Stomach (tissue), 9 donors: Measurements from ENCODE around the gene NTN1. TPM values are rescaled to one million over a fixed set of nuclear protein-coding genes. Genes with fewer than 3 reads are reported as not detected.

Source experiments
- DNase-seq, 2 donors: peaks; one replicate each; pipeline versions ENCODE4 v3.0.0 to v3.0.0-alpha.2; 2013 to 2019
- H3K27ac ChIP-seq, 5 donors: fragments of 200-600 bp in 4 of 5; sonication (generic) in 4 of 5; one replicate each; pipeline ENCODE4 v1.5.1; 2013 to 2019; ENCODE audit warnings: mild to moderate bottlenecking in 1 of 5, moderate library complexity in 1 of 5
- H3K27me3 ChIP-seq, 3 donors: fragments of 200-600 bp; sonication (generic); one replicate each; pipeline ENCODE4 v1.5.1; 2017 to 2019; ENCODE audit warnings: mixed run types in 1 of 3
- H3K36me3 ChIP-seq, 4 donors: fragments of 200-600 bp; sonication (generic); 1 replicate in 3 of 4; 2 replicates in 1 of 4; pipeline ENCODE4 v1.5.1; 2016 to 2019
- H3K4me1 ChIP-seq, 4 donors: fragments of 200-600 bp; sonication (generic); one replicate each; pipeline ENCODE4 v1.5.1; 2016 to 2019
- H3K4me3 ChIP-seq, 4 donors: fragments of 200-600 bp; sonication (generic) in 3 of 4; one replicate each; pipeline ENCODE4 v1.5.1; 2016 to 2019; ENCODE audit warnings: mild to moderate bottlenecking in 1 of 4
- H3K9me3 ChIP-seq, 4 donors: fragments of 200-600 bp; sonication (generic); one replicate each; pipeline ENCODE4 v1.5.1; 2016 to 2019
- EP300 ChIP-seq: sonication (generic); formaldehyde crosslinking; IDR thresholded peaks from one replicate; pipeline ENCODE4 v1.6.1; 2017; ENCODE audit warnings: antibody characterized with exemption
- POLR2A ChIP-seq, 4 donors: fragments of 450-650 bp; IDR thresholded peaks; one replicate each; pipeline ENCODE4 v1.6.1; 2016; ENCODE audit warnings: antibody characterized with exemption in 4 of 4, control low read depth in 2 of 4, mild to moderate bottlenecking in 1 of 4, moderate library complexity in 1 of 4
- POLR2AphosphoS5 ChIP-seq, 3 donors: sonication (generic); formaldehyde crosslinking; IDR thresholded peaks; one replicate each; pipeline ENCODE4 v1.6.1; 2016; ENCODE audit warnings: antibody characterized with exemption in 3 of 3
- WGBS, 5 donors: extraction: QIAGEN DNeasy Blood & Tissue Kit in 3 of 5; methylation state at CpG; one replicate each; pipeline versions ENCODE4 v1.1.5 to v1.1.7; 2013 to 2018; 5-methylcytosine and 5-hydroxymethylcytosine counted together
- intact Hi-C: fragments of 100-400 bp; cut with DNase I; formaldehyde crosslinking; loops from one replicate; pipeline ENCODE4 v1.15.1; 2023; ENCODE audit warnings: low total_unique reads
- polyA plus RNA-seq, 3 donors: library from polyadenylated mRNA; stranded (reverse); fragments of 200-250 nt; gene quantifications; one replicate each; pipeline ENCODE4 v1.2.3, GENCODE V29; 2013
- total RNA-seq, 5 donors: library from RNA; depleted of rRNA; stranded (reverse); fragments of >200 nt; gene quantifications; one replicate each; pipeline versions ENCODE4 v1.1.0 to v1.2.3, GENCODE V29; 2014 to 2016
- TF ChIP-seq, protein P1 (sequence below), 7 experiments: fragments of 450-650 bp in 4 of 7; fragments of 200-600 bp in 3 of 7; sonication (generic) in 3 of 7; IDR thresholded peaks; one replicate each; pipeline ENCODE4 v1.5.1; 2016 to 2019; ENCODE audit warnings: antibody characterized with exemption in 7 of 7, control low read depth in 2 of 7, mild to moderate bottlenecking in 1 of 7
- donor health status: healthy with polysubstance abuse.
- donor health status: Bipolar disorder and iron deficiency.
- donor health status: healthy.

NTN1 gene
- total and polyA plus RNA-seq, 8 donors: 2.9 to 56.2 (median 9.0) TPM

DNA sequence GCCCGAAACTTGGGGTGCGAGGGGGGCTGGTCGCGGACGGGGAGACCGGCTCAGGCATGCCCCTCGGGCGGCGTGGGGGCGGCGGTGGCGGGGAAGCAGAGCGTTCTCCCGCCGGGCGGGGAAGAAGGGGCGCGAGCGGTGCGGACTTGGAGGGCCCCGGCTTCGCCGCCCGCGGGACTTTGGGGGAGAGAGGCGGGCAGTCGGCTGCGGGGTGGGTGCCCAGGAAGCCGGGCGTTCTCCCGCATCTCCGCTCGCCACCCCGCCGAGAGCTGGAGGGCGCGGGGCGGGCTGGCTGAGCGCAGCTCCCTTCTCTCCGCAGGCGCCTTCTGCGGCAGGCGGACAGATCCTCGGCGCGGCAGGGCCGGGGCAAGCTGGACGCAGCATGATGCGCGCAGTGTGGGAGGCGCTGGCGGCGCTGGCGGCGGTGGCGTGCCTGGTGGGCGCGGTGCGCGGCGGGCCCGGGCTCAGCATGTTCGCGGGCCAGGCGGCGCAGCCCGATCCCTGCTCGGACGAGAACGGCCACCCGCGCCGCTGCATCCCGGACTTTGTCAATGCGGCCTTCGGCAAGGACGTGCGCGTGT, 772 bp downstream of the NTN1 start:
- no peaks in the 10 kb centered on the region for H3K9me3 ChIP-seq
- H3K4me1 ChIP-seq: peaks cover 23 to 42% (median 35%) of the 10 kb centered on the region in 4 donors
- H3K27ac ChIP-seq: peak overlapping the region; percentile 64 to 91 (median 78)
- no peaks in the 10 kb centered on the region for H3K36me3 ChIP-seq
- H3K27me3 ChIP-seq: peaks cover 0 to 62% (median 41%) of the 10 kb centered on the region in 3 donors
- peak in 1 of 2 donors; percentile 78 for DNase-seq
- peak overlapping the region; percentile 57 to 84 (median 68) for H3K4me3 ChIP-seq
- intact Hi-C loops: no loop called here
- 0 to 2% (median 1%) methylated on average over 12 to 79 of the region's 79 CpGs for WGBS, 5 donors
- TF ChIP-seq POLR2AphosphoS5 (IDR thresholded peaks at IDR 0.05): no peak
- TF ChIP-seq POLR2A (IDR thresholded peaks at IDR 0.05): no peak
- no peak for TF ChIP-seq EP300
- TF ChIP-seq, protein P1, sequence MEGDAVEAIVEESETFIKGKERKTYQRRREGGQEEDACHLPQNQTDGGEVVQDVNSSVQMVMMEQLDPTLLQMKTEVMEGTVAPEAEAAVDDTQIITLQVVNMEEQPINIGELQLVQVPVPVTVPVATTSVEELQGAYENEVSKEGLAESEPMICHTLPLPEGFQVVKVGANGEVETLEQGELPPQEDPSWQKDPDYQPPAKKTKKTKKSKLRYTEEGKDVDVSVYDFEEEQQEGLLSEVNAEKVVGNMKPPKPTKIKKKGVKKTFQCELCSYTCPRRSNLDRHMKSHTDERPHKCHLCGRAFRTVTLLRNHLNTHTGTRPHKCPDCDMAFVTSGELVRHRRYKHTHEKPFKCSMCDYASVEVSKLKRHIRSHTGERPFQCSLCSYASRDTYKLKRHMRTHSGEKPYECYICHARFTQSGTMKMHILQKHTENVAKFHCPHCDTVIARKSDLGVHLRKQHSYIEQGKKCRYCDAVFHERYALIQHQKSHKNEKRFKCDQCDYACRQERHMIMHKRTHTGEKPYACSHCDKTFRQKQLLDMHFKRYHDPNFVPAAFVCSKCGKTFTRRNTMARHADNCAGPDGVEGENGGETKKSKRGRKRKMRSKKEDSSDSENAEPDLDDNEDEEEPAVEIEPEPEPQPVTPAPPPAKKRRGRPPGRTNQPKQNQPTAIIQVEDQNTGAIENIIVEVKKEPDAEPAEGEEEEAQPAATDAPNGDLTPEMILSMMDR (IDR thresholded peaks at IDR 0.05): no peak

DNA sequence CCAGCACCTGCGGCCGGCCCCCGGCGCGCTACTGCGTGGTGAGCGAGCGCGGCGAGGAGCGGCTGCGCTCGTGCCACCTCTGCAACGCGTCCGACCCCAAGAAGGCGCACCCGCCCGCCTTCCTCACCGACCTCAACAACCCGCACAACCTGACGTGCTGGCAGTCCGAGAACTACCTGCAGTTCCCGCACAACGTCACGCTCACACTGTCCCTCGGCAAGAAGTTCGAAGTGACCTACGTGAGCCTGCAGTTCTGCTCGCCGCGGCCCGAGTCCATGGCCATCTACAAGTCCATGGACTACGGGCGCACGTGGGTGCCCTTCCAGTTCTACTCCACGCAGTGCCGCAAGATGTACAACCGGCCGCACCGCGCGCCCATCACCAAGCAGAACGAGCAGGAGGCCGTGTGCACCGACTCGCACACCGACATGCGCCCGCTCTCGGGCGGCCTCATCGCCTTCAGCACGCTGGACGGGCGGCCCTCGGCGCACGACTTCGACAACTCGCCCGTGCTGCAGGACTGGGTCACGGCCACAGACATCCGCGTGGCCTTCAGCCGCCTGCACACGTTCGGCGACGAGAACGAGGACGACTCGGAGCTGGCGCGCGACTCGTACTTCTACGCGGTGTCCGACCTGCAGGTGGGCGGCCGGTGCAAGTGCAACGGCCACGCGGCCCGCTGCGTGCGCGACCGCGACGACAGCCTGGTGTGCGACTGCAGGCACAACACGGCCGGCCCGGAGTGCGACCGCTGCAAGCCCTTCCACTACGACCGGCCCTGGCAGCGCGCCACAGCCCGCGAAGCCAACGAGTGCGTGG, 1.5 kb downstream of the NTN1 start:
- DNase-seq: peak in 1 of 2 donors; percentile 75
- Histone ChIP-seq H3K36me3 (no peaks in the 10 kb centered on the region), H3K4me1 (peaks cover 23 to 43% (median 31%) of the 10 kb centered on the region in 4 donors), H3K9me3 (no peaks in the 10 kb centered on the region), H3K4me3 (peak overlapping the region; percentile 57 to 84 (median 68)), H3K27me3 (peaks cover 0 to 57% (median 41%) of the 10 kb centered on the region in 3 donors), H3K27ac (peak overlapping the region in 4 of 5 donors; percentile 77 to 91 (median 80))
- 2 to 7% (median 4%) methylated on average over 30 to 106 of the region's 106 CpGs for WGBS, 5 donors
- no peak for TF ChIP-seq POLR2A (IDR thresholded peaks at IDR 0.05)
- no peak for TF ChIP-seq EP300
- TF ChIP-seq, protein P1 (IDR thresholded peaks at IDR 0.05): no peak
- TF ChIP-seq POLR2AphosphoS5 (IDR thresholded peaks at IDR 0.05): no peak
- intact Hi-C loops: no loop called here

DNA sequence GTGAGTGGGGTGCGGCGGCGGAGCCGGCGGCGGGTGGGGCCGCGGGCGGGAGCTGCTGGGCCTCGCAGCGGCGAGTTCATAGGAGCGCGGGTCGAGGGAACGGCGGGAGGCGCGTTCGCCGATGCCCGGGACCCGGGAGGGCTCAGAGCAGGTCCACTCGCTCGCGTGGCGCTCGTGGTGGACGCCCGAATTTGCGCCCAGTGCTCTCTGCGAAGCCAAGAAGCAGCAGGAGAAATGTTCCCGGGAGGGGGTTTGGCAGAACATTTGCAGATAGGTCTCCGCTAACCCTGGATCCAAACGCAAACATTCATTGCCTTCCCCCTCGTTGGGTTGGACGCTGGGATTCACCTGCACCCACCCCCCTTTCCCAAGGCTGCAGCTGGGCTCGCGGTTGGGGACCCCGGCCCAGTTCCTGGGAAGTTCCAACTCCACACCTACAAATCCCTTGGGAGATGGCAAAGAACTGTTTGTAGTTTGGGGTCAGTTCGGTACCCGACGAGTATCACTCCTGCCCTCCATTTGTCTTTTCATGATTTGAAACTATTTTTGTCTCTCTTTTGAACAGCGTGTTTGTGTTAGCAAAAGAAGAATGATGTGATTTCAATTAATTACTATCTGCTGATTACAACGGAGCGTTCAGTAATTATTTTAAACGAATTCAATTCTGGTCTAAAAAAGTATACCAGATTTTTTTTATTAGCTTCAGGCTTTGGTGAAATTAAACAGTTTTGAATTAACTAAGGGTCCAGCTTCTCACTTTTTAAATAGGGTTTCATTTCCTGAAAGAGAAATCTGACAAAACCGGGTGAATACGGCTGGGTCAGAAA, 2.3 kb downstream of the NTN1 start:
- Histone ChIP-seq H3K36me3 (no peaks in the 10 kb centered on the region), H3K4me3 (peak overlapping the region; percentile 57 to 84 (median 68)), H3K27ac (peak overlapping the region in 4 of 5 donors; percentile 1 to 91 (median 42)), H3K27me3 (peaks cover 0 to 57% (median 41%) of the 10 kb centered on the region in 3 donors), H3K4me1 (peaks cover 24 to 48% (median 36%) of the 10 kb centered on the region in 4 donors), H3K9me3 (no peaks in the 10 kb centered on the region)
- TF ChIP-seq POLR2A (IDR thresholded peaks at IDR 0.05) (no peak), EP300 (no peak), POLR2AphosphoS5 (IDR thresholded peaks at IDR 0.05) (no peak)
- TF ChIP-seq, protein P1 (IDR thresholded peaks at IDR 0.05): no peak
- WGBS, 5 donors: 22 to 61% (median 35%) methylated on average over 17 to 49 of the region's 49 CpGs
- no peak for DNase-seq
- intact Hi-C loops: no loop called here

DNA sequence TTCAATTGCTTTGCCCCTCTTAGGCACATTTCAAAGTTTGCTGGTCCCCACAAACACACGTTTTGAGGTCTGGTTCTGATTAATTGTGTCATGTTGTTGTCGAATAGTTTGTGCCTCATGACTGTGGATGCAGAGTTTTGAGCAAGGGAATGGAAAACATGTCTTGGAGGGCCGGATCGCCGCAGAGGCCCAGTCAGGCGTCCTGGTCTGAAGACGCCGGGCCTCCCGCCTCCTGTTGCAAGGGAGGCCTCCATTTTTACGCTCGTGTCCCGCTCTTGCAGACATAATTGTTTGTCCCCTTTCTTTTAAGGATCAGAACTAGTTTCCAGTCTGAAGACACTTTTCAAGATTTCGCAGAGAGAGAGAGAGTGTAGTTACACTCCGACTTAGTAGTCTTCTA, 3.2 kb downstream of the NTN1 start:
- Histone ChIP-seq H3K27me3 (peaks cover 0 to 56% (median 41%) of the 10 kb centered on the region in 3 donors), H3K4me1 (peaks cover 28 to 52% (median 44%) of the 10 kb centered on the region in 4 donors), H3K27ac (peak overlapping the region in 4 of 5 donors; percentile 1 to 91 (median 50)), H3K4me3 (peak overlapping the region in 3 of 4 donors; percentile 57 to 77 (median 60)), H3K9me3 (no peaks in the 10 kb centered on the region), H3K36me3 (no peaks in the 10 kb centered on the region)
- DNase-seq: no peak
- intact Hi-C loops: no loop called here
- TF ChIP-seq, protein P1 (IDR thresholded peaks at IDR 0.05): no peak
- TF ChIP-seq EP300: no peak
- TF ChIP-seq POLR2AphosphoS5 (IDR thresholded peaks at IDR 0.05): no peak
- no peak for TF ChIP-seq POLR2A (IDR thresholded peaks at IDR 0.05)
- WGBS, 5 donors: 68 to 89% (median 82%) methylated on average over 14 of the region's 14 CpGs
